SK-N-SH (cell line): ENCODE results near the gene SH2D3A.

Source experiments
- CHD2 ChIP-seq: fragments of 150-350 bp; IDR thresholded peaks from 2 replicates; pipeline ENCODE4 v1.6.1; 2018; ENCODE audit warnings: low read length; ENCODE audit not compliant: partially characterized antibody
- EP300 ChIP-seq, 2 experiments: IDR thresholded peaks; 2 replicates each; pipeline versions ENCODE4 v1.4.0 to v1.6.1; 2012; ENCODE audit warnings: borderline replicate concordance in 1 of 2, low read depth in 1 of 2, low read length in 1 of 2
- EZH2phosphoT487 ChIP-seq: fragments of 200-600 bp; sonication (generic); IDR thresholded peaks from 2 replicates; pipeline ENCODE4 v1.6.1; 2017; ENCODE audit warnings: low read depth, mixed run types, mild to moderate bottlenecking, antibody characterized with exemption, moderate library complexity, borderline replicate concordance
- GATA2 ChIP-seq: sonication (generic); formaldehyde crosslinking; IDR thresholded peaks from 2 replicates; pipeline ENCODE4 v1.5.0; 2020; ENCODE audit warnings: mild to moderate bottlenecking, missing genetic modification reagents
- POLR2AphosphoS5 ChIP-seq: IDR thresholded peaks from 2 replicates; pipeline ENCODE4 v1.6.1; 2012; ENCODE audit warnings: low read depth, low read length
- RAD21 ChIP-seq: IDR thresholded peaks from 2 replicates; pipeline ENCODE4 v1.6.1; 2012; ENCODE audit warnings: mild to moderate bottlenecking, low read length
- SIN3A ChIP-seq: IDR thresholded peaks from 2 replicates; pipeline ENCODE4 v1.6.1; 2012; ENCODE audit warnings: low read depth, mild to moderate bottlenecking, low read length, moderate library complexity, borderline replicate concordance
- TAF1 ChIP-seq: IDR thresholded peaks from 2 replicates; pipeline ENCODE4 v1.6.1; 2012; ENCODE audit warnings: low read depth, mild to moderate bottlenecking, low read length, moderate library complexity, borderline replicate concordance
- YY1 ChIP-seq: IDR thresholded peaks from 2 replicates; pipeline ENCODE4 v1.4.0; 2012; ENCODE audit warnings: low read depth, mild to moderate bottlenecking
- TF ChIP-seq, protein P1 (sequence below): IDR thresholded peaks from 2 replicates; pipeline ENCODE4 v1.4.0; 2012; ENCODE audit warnings: low read depth
- TF ChIP-seq, protein P2 (sequence below): fragments of 200-600 bp; sonication (generic); IDR thresholded peaks from 2 replicates; pipeline ENCODE4 v1.6.1; 2017; ENCODE audit warnings: antibody characterized with exemption, mild to moderate bottlenecking, moderate library complexity
- TF ChIP-seq, protein P3 (sequence below): IDR thresholded peaks from 2 replicates; pipeline ENCODE4 v1.6.1; 2012; ENCODE audit warnings: mild to moderate bottlenecking, low read depth, low read length, moderate library complexity
- TF ChIP-seq, protein P4 (sequence below): fragments of 150-350 bp; IDR thresholded peaks from 2 replicates; pipeline ENCODE4 v1.6.1; 2016; ENCODE audit warnings: mild to moderate bottlenecking, low read depth, low read length
- TF ChIP-seq, protein P5 (sequence below): fragments of 150-350 bp; IDR thresholded peaks from 2 replicates; pipeline ENCODE4 v1.6.1; 2017; ENCODE audit warnings: antibody characterized with exemption, low read length, low read depth, borderline replicate concordance

DNA sequence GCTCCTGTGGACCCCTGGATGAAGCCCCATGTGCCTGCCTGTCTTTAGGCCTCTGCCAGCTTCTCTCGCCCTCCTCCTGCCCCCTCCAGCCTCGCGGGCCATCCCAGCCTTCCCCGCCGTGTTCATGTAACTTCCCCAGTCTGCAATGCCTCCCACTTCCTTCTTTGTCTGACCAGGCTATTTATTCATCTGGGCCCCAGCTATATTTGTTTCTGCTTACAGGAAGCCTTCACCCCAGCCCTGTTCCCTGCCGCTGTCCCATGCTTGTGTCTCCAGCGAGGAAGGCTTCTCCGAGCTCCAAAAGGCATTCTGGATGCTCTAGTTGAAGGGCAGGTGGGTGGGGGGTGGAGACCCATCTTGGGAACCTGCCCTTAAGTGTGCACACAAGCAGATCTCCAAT is 38.9 kb downstream of the SH2D3A start:
- TF ChIP-seq SIN3A (no peak), TAF1 (no peak), POLR2AphosphoS5 (no peak), EP300 (IDR thresholded peaks at IDR 0.05; ENCODE audit: borderline replicate concordance in 1 of 2, low read depth in 1 of 2, low read length in 1 of 2) (no peak), EZH2phosphoT487 (no peak), CHD2 (no peak), YY1 (no peak), RAD21 (no peak), GATA2 (no peak)
- TF ChIP-seq, protein P1, sequence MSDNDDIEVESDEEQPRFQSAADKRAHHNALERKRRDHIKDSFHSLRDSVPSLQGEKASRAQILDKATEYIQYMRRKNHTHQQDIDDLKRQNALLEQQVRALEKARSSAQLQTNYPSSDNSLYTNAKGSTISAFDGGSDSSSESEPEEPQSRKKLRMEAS, result no peak
- TF ChIP-seq, protein P2, sequence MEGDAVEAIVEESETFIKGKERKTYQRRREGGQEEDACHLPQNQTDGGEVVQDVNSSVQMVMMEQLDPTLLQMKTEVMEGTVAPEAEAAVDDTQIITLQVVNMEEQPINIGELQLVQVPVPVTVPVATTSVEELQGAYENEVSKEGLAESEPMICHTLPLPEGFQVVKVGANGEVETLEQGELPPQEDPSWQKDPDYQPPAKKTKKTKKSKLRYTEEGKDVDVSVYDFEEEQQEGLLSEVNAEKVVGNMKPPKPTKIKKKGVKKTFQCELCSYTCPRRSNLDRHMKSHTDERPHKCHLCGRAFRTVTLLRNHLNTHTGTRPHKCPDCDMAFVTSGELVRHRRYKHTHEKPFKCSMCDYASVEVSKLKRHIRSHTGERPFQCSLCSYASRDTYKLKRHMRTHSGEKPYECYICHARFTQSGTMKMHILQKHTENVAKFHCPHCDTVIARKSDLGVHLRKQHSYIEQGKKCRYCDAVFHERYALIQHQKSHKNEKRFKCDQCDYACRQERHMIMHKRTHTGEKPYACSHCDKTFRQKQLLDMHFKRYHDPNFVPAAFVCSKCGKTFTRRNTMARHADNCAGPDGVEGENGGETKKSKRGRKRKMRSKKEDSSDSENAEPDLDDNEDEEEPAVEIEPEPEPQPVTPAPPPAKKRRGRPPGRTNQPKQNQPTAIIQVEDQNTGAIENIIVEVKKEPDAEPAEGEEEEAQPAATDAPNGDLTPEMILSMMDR, result no peak
- TF ChIP-seq, protein P3, sequence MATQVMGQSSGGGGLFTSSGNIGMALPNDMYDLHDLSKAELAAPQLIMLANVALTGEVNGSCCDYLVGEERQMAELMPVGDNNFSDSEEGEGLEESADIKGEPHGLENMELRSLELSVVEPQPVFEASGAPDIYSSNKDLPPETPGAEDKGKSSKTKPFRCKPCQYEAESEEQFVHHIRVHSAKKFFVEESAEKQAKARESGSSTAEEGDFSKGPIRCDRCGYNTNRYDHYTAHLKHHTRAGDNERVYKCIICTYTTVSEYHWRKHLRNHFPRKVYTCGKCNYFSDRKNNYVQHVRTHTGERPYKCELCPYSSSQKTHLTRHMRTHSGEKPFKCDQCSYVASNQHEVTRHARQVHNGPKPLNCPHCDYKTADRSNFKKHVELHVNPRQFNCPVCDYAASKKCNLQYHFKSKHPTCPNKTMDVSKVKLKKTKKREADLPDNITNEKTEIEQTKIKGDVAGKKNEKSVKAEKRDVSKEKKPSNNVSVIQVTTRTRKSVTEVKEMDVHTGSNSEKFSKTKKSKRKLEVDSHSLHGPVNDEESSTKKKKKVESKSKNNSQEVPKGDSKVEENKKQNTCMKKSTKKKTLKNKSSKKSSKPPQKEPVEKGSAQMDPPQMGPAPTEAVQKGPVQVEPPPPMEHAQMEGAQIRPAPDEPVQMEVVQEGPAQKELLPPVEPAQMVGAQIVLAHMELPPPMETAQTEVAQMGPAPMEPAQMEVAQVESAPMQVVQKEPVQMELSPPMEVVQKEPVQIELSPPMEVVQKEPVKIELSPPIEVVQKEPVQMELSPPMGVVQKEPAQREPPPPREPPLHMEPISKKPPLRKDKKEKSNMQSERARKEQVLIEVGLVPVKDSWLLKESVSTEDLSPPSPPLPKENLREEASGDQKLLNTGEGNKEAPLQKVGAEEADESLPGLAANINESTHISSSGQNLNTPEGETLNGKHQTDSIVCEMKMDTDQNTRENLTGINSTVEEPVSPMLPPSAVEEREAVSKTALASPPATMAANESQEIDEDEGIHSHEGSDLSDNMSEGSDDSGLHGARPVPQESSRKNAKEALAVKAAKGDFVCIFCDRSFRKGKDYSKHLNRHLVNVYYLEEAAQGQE, result no peak
- TF ChIP-seq, protein P4, sequence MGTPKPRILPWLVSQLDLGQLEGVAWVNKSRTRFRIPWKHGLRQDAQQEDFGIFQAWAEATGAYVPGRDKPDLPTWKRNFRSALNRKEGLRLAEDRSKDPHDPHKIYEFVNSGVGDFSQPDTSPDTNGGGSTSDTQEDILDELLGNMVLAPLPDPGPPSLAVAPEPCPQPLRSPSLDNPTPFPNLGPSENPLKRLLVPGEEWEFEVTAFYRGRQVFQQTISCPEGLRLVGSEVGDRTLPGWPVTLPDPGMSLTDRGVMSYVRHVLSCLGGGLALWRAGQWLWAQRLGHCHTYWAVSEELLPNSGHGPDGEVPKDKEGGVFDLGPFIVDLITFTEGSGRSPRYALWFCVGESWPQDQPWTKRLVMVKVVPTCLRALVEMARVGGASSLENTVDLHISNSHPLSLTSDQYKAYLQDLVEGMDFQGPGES, result no peak
- TF ChIP-seq, protein P5, sequence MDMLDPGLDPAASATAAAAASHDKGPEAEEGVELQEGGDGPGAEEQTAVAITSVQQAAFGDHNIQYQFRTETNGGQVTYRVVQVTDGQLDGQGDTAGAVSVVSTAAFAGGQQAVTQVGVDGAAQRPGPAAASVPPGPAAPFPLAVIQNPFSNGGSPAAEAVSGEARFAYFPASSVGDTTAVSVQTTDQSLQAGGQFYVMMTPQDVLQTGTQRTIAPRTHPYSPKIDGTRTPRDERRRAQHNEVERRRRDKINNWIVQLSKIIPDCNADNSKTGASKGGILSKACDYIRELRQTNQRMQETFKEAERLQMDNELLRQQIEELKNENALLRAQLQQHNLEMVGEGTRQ, result no peak
